CD4-positive, alpha-beta T cell treated with Interleukin-21 for 1 hour (primary cell): ENCODE results near the gene DCHS2.
"Not testable (repeated sequence)": the region's sequence is repeated elsewhere in the genome, so short reads cannot be mapped to it uniquely, and the experiment has no call there.

Source experiments
- DNase-seq: peaks from one replicate; pipeline ENCODE4 v3.0.0-alpha.2; 2020

DCHS2 gene

DNA sequence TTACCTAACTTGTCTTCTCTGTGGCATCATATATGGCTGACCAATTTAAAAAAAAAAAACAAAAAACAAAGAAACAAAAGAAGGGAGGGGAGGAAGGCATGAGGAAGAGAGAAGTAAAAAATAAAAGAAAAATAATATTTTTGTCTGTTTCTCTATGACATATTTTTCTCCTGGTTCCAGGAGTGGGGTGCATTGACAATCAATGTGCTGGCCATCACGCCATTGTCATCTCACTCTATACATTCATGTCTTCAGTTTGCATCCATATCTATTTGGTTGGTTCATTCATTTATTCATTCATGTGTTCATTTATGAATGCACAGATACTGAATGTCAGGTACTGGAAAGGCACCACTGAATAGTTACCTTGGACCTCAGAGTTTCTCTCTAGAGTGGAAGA, 183.4 kb downstream of the DCHS2 start:
- no peak for DNase-seq

DNA sequence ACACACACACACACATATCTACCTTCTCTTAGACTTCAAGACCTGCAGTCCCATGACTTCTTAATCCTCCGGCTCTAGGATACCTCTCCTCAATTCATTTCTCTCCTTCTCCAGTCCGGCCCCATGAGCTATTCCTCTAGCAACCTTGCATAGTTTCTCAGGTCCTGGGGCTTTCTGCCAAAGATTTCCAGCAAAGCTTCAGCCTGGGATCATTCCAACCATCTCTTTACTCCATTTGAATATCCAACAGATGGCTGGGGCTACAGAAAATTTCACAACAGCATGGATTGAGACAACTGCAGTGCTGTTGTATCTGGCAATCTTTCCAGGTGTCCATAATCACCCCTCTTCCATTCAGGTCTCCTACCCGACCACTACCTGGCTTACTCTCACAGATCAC, 184.1 kb downstream of the DCHS2 start:
- no peak for DNase-seq

DNA sequence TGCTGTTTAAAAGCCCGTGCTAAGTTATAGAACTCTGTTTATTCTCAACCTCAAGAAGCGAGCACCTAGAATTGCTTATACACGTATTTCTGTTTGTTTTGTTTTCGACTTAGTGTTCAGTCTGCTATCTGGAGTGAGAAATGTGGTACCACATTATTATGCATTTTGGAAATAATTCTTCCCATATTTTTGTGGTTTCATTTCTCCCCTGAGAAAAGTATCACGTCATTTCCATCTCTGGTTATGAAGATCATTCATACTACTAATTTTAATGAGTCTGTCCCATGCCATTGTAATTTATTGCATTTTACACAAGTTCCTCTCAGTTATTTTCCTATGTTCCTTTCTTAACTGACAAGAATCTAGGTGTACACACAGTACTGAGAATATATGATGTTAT, 186.0 kb downstream of the DCHS2 start:
- DNase-seq = no peak

DNA sequence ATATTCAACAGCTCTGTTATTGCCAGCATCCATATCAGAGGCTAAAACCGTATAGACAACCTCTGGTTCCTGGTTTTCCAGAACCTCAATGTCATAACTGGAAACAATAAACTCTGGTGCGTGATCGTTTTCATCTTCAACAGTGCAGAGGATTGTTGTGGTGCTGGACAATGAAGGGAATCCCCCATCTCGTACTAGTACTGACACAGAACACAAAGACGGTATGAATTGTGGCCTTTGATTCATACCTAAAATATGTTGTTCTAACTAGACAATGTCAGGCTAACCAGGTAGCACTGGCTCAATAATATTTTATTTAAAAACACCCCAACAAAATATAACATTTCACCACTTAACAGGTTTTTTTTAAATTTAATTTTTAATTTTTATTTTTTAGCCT, 186.9 kb downstream of the DCHS2 start:
- no peak for DNase-seq

DNA sequence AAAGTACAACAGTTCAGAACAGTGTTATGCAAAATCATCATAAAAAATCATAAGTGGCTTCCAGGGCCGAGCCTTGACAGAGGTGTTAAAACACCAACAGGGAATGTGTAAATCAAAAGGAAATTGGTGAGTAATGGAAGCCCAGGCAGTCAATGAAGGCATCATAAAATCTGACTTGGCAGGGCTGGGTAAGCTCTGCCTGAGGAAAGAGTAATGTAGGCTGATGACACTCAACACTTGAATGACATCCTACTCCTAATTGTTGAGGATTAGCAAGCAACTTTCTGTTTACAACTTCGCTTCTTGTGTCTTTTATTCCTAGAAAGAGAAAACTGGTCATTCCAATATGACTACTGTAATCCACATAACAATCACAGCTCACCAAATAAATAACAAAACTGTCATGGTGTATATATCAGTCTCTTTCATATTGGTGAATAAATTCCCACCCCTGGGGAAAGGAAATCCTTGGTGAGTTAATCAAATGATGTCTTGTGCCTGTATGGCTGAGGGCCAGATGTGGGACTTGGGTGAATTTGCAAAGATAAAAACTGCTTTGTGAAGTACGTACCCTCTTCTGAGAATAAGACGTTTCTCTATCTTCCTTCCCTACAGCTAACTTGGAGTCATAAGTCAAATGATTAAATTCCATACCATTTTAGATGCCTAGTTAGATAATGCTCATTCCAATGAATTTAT, 196.8 kb downstream of the DCHS2 start:
- no peak for DNase-seq

GRCh38 chr4:154293427-154293826, 198.2 kb downstream of the DCHS2 start:
- no peak for DNase-seq

GRCh38 chr4:154292589-154292988, 199.0 kb downstream of the DCHS2 start:
- no peak for DNase-seq

DNA sequence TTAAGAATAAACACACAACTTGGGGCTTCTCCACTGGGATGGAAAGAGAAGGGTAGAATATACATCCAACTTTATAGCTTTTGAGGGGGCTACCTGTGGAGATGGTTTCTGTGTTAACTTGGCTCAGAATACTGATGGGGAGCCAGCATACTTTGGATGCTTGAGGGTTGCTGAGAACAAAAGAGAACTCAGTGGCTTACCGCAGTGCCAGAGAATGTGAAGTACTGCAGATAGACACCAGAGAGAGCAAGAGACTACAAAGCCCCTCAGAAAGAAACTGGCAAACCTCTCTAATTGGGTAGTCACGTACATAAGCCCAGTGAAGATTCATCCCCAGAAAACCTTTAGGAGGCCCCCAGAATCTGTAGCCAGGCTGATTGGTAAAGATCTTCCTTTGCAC, 214.4 kb downstream of the DCHS2 start:
- no peak for DNase-seq

- no peak for DNase-seq
These were observed 215.1 kb downstream of the DCHS2 start for GRCh38 chr4:154276496-154276895.

- no peak for DNase-seq
These were observed 236.6 kb downstream of the DCHS2 start for GRCh38 chr4:154254999-154255398.

- no peak for DNase-seq
These were observed 257.0 kb downstream of the DCHS2 start for GRCh38 chr4:154234576-154234975.

DNA sequence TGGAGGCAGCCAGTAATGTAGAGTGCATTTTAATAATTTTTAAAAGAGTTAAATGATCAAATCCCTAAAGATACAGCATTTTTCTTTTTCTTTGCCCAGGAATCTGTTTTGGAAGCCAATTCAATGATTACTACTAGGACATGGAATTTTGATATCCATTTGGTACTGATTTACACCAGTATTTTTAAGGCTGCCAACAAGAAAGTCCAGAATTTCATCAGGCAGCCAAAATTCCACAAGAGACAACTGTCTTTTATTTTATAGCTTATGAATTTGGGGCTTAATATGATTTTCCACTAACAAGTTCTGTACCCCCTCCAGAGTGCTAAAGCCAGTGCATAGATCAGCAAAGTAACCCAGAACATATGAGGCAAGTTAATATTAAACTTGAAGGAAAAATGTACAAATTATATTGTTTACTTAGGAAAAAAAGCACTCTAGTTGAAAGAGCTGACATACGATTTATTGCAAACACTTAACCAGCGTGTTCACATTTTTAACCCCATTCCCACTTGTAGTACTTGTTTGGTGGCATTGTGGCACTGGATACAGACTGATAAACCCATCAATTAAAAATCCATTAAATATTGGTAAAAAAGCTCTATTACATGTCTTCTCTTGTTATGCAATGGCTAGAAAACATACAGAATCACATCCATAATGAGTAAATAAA, 259.7 kb downstream of the DCHS2 start:
- DNase-seq = no peak

DNA sequence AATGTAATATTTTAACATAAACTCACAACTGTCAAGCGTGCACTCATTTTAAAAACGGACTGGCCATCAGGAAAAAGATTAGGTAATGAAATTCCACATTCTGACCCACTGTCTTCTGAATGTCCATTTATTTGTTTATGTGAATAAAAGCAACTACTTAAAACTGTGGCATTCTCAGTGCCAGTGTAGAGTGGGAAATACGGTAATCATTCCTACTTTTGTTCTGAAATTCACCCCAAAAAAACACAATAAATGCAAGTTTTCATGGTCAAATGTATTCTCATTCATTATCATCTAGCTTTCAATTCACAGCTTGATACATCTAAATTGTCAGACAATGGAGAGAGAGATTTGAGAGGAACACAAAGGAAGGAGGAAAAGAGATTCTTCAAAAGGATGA, 260.9 kb downstream of the DCHS2 start:
- DNase-seq = no peak

GRCh38 chr4:154230091-154230490, 261.5 kb downstream of the DCHS2 start:
- no peak for DNase-seq

GRCh38 chr4:154222875-154223274, 268.7 kb downstream of the DCHS2 start:
- no peak for DNase-seq

GRCh38 chr4:154218051-154218450, 273.5 kb downstream of the DCHS2 start:
- no peak for DNase-seq

- DNase-seq = not testable (repeated sequence)
These were observed 274.2 kb downstream of the DCHS2 start for GRCh38 chr4:154217384-154217783.

- no peak for DNase-seq
These were observed 280.1 kb downstream of the DCHS2 start for GRCh38 chr4:154211506-154211905.

DNA sequence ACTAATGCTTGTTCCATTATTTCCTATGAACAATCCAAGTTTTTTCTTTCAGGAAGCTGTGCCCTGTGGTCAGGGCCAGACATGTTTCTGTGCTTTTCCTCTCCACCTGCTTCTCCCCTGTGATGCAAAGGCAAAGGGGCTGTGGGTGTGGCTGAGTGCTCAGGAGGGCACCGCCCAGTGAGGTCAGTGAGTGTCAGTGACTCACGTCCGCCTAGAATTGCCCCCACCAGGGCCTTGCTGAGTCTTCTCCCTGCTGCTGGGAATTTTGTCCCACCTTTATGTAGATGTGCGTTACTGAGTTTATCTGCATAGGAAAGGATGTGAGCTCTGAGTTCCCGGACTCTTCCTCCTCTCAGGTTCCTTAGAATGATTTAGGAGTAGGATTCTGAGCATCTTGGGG, 283.2 kb downstream of the DCHS2 start:
- no peak for DNase-seq

- DNase-seq = no peak
These were observed 286.1 kb downstream of the DCHS2 start for GRCh38 chr4:154205471-154205870.

GRCh38 chr4:154194649-154195048, 296.9 kb downstream of the DCHS2 start:
- no peak for DNase-seq

- no peak for DNase-seq
These were observed 299.0 kb downstream of the DCHS2 start for GRCh38 chr4:154192585-154192984.

DNA sequence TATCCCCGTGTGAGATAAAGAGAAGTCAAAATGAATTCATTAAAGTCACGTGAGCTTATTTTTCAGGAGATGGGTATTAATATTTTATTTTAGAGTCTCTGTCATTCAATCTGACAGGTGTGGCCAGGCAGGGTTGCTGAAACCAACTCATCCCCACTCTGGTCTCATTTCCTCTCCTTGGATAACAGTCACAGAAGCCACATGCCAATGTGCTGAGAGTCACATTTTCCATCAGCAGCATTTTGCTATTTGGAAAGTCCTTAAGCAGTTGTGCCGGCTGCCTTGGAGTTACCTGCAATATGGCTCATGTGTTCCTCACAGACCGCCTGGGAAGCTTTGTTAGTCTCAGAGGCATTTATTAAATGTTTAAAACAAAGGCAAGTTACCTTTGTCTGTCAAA, 302.3 kb downstream of the DCHS2 start:
- no peak for DNase-seq

GRCh38 chr4:154186888-154187287, 304.7 kb downstream of the DCHS2 start:
- no peak for DNase-seq

DNA sequence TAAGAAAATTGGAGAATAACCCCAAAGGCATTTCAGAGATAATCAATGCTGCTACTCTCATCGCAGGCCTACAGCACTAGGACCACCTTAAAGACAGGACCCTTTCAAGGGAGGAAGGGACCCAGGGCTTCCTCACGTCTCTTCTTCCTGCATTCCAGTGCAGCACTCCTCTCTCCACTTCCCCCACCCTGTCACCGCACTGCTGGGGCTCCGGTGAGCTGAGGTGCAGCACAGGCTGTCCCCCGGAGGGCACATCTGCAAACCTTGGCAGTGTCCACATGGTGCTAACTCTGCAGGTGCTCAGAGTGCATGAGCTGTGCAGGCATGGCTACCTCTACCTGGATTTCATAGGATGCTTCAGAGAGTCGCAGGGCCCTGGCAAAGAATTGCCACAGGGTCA, 305.6 kb downstream of the DCHS2 start:
- no peak for DNase-seq
